Measurements from ENCODE around the gene EFNA3. TPM values are rescaled to one million over a fixed set of nuclear protein-coding genes. Genes with fewer than 3 reads are reported as not detected.

EFNA3 gene
- polyA plus RNA-seq, 3 donors: 0.45 to 1.7 (median 0.92) TPM

GRCh38 chr1:155099331-155099730 is 20.7 kb downstream of the EFNA3 start:
- Histone ChIP-seq H3K79me2 (ENCODE audit: insufficient read depth, low read length) (no peaks in the 10 kb centered on the region), H3K9me3 (replicated peaks in 1 of 2; ENCODE audit: control insufficient read depth in 1 of 2, insufficient read depth in 1 of 2, low read length in 2 of 2) (no peaks in the 10 kb centered on the region), H3K27me3 (ENCODE audit: control insufficient read depth in 2 of 2, insufficient read depth in 2 of 2, low read length in 2 of 2) (peaks cover 0 to 6% of the 10 kb centered on the region in 2 donors), H3K27ac (ENCODE audit: low read depth in 1 of 2, low read length in 2 of 2) (no peak overlapping the region), H4K20me1 (ENCODE audit: insufficient read depth, low read length) (no peaks in the 10 kb centered on the region), H2AFZ (ENCODE audit: insufficient read depth, low read depth, low read length, poor library complexity, severe bottlenecking) (no peak overlapping the region), H3K36me3 (replicated peaks in 1 of 2; ENCODE audit: control insufficient read depth in 1 of 2, insufficient read depth in 2 of 2, low read length in 2 of 2) (no peaks in the 10 kb centered on the region), H3K4me2 (replicated peaks; ENCODE audit: extremely low read depth, low read length, poor library complexity, severe bottlenecking) (no peak overlapping the region), H3K4me1 (ENCODE audit: control insufficient read depth in 1 of 2, insufficient read depth in 2 of 2, low read length in 2 of 2) (peaks cover 24 to 29% of the 10 kb centered on the region in 2 donors), H3K9ac (ENCODE audit: insufficient read depth, low read length, poor library complexity, severe bottlenecking) (no peak overlapping the region), H3K4me3 (replicated peaks in 1 of 3; ENCODE audit: low read depth in 2 of 3, low read length in 3 of 3) (no peak overlapping the region)
- Mint-ChIP-seq H3K36me3 (no peaks in the 10 kb centered on the region), H3K4me3 (no peak overlapping the region), H3K4me1 (peaks cover 22% of the 10 kb centered on the region), H3K27me3 (ENCODE audit: low read depth in 3 of 3) (peaks cover 3 to 11% (median 8%) of the 10 kb centered on the region in 3 donors), H3K9me3 (peaks cover 0 to 2% (median 0%) of the 10 kb centered on the region in 7 donors), H3K27ac (no peak overlapping the region)
- intact Hi-C loops (cut with micrococcal nuclease): no loop called here
- TF ChIP-seq CTCF (IDR thresholded peaks at IDR 0.05): no peak
- no peak for DNase-seq
- WGBS (ENCODE audit: insufficient coverage): 81% methylated on average over 4 of the region's 7 CpGs

DNA sequence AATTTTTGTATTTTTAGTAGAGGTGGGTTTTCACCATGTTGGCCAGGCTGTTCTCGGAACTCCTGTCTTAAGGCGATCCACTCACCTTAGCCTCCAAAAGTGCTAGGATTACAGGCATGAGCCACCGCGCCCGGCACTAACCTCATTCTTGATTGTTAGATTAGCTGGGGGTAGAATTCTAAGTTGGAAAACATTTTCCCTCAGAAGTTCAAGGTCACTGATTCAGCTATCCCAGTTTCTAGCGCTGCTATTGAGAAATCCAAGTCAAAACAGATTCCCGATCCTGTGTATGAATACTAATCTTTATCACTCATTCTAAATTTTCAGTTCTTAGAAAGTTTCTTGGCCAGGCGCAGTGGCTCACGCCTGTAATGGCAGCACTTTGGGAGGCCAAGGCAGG is 24.7 kb downstream of the EFNA3 start:
- no peaks in the 10 kb centered on the region for H3K9me3 ChIP-seq (replicated peaks in 1 of 2; ENCODE audit: control insufficient read depth in 1 of 2, insufficient read depth in 1 of 2, low read length in 2 of 2)
- no peaks in the 10 kb centered on the region for H4K20me1 ChIP-seq (ENCODE audit: insufficient read depth, low read length)
- no peaks in the 10 kb centered on the region for H3K36me3 ChIP-seq (replicated peaks in 1 of 2; ENCODE audit: control insufficient read depth in 1 of 2, insufficient read depth in 2 of 2, low read length in 2 of 2)
- TF ChIP-seq CTCF (IDR thresholded peaks at IDR 0.05): no peak
- H3K4me1 Mint-ChIP-seq: peaks cover 34% of the 10 kb centered on the region
- peaks cover 24 to 26% of the 10 kb centered on the region in 2 donors for H3K4me1 ChIP-seq (ENCODE audit: control insufficient read depth in 1 of 2, insufficient read depth in 2 of 2, low read length in 2 of 2)
- no peak for DNase-seq
- no peaks in the 10 kb centered on the region for H3K79me2 ChIP-seq (ENCODE audit: insufficient read depth, low read length)
- peak overlapping the region in 1 of 2 donors; percentile 26 for H3K4me3 Mint-ChIP-seq
- H3K27me3 ChIP-seq (ENCODE audit: control insufficient read depth in 2 of 2, insufficient read depth in 2 of 2, low read length in 2 of 2): no peaks in the 10 kb centered on the region
- no peak overlapping the region for H3K9ac ChIP-seq (ENCODE audit: insufficient read depth, low read length, poor library complexity, severe bottlenecking)
- H3K36me3 Mint-ChIP-seq: no peaks in the 10 kb centered on the region
- H3K4me3 ChIP-seq (replicated peaks in 1 of 3; ENCODE audit: low read depth in 2 of 3, low read length in 3 of 3): no peak overlapping the region
- no peak overlapping the region for H3K27ac ChIP-seq (ENCODE audit: low read depth in 1 of 2, low read length in 2 of 2)
- 100% methylated on average over 2 of the region's 9 CpGs for WGBS (ENCODE audit: insufficient coverage)
- H3K27me3 Mint-ChIP-seq (ENCODE audit: low read depth in 3 of 3): peaks cover 1 to 4% (median 1%) of the 10 kb centered on the region in 3 donors
- H3K27ac Mint-ChIP-seq: peak overlapping the region in 3 of 7 donors; percentile 88 to 95 (median 91)
- intact Hi-C loops (cut with micrococcal nuclease): no loop called here
- H2AFZ ChIP-seq (ENCODE audit: insufficient read depth, low read depth, low read length, poor library complexity, severe bottlenecking): no peak overlapping the region
- no peak overlapping the region for H3K4me2 ChIP-seq (replicated peaks; ENCODE audit: extremely low read depth, low read length, poor library complexity, severe bottlenecking)
- H3K9me3 Mint-ChIP-seq: peaks cover 0 to 2% (median 0%) of the 10 kb centered on the region in 7 donors

All from CD14-positive monocyte (primary cell).